Stimulated activated CD4-positive, alpha-beta T cell treated with anti-CD3 and anti-CD28 coated beads, Interleukin-12 subunit alpha, Interleukin-12 subunit beta, amount 100 ng/mL, for 4 hours (primary cell): ENCODE results near the gene PLPPR3.
"Not testable (repeated sequence)": the region's sequence is repeated elsewhere in the genome, so short reads cannot be mapped to it uniquely, and the experiment has no call there.

Source experiments
- DNase-seq: peaks from one replicate; pipeline ENCODE4 v3.0.0-alpha.2; 2020

The PLPPR3 gene

DNA sequence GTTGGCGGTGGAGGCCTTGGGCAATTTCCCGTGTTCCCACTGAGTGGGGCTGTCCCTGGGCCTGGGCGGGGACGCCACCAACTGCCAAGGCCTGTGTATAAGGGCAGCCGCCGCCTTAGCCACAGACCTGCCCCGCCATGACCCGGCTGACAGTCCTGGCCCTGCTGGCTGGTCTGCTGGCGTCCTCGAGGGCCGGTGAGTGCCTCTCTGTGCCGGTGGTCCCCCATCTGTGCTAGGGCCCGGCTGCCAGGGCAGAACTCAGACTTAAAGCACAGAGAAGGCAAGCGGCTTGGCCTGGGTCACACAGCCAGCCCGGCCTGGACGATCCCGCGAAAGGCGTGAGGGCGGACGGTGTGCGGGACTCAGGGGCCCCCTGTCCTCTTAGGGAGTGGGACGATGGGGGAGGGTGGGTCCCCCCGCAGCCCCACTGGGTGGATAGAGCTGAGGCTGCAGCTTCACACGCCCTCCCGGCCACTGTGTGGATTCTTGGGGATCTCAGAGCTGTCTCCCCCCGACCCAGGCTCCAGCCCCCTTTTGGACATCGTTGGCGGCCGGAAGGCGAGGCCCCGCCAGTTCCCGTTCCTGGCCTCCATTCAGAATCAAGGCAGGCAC, 6.1 kb upstream of the PLPPR3 start, which contains the start of gene AZU1:
Gene AZU1 (plus strand): TSS at position 128 of the 612 bp plus-strand sequence. CDS start 10 bp downstream, at position 138.
- DNase-seq = no peak

GRCh38 chr19:827314-827709, 5.6 kb upstream of the PLPPR3 start:
- no peak for DNase-seq

DNA sequence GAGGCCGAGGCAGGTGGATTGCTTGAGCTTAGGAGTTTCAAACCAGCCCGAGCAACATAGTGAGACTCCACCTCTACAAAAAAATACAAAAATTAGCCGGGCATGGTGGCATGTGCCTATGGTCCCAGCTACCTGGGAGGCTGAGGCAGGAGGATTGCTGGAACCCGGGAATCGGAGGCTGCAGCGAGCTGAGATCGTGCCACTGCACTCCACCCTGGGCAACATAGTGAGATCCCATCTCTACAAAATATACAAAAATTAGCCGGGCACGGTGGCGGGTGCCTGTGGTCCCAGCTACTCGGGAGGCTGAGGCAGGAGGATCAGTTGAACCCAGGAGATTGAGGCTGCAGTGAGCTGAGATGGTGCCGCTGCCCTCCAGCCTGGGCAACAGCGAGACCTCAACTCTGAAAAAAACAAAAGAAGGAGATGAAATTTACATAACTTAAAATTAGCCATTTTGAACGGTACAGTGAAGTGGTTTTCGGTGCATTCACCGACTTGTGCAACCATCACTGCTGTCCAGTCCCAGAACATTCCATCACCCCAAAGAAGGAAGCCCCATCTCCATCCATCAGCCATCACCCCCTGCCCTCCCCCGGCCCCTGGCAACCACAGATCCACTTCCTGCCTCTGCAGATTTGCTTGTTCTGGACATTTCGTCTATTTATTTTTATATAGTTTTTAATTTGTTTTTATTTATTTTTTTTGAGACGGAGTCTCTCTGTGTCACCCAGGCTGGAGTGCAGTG, 4.3 kb upstream of the PLPPR3 start:
- DNase-seq = no peak

DNA sequence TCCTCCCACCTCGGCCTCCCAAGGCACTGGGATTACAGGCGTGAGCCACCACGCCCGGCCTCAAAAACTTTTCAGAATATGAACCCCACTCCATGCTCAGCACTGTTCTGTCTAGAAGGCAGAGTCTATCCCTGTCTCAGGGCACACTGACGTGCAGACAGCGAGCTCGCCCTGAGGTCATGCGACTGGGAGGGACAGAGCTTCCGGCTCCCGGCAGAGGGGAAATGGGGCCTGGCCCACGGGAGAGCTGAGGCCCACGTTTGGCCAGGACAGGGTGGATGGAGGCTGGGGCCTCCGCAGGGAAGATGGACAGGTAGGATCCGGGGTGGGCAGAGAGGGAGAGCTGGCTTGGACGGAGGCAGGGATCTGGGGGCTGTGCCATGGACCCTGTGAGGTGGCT, 3.1 kb upstream of the PLPPR3 start:
- DNase-seq = no peak

DNA sequence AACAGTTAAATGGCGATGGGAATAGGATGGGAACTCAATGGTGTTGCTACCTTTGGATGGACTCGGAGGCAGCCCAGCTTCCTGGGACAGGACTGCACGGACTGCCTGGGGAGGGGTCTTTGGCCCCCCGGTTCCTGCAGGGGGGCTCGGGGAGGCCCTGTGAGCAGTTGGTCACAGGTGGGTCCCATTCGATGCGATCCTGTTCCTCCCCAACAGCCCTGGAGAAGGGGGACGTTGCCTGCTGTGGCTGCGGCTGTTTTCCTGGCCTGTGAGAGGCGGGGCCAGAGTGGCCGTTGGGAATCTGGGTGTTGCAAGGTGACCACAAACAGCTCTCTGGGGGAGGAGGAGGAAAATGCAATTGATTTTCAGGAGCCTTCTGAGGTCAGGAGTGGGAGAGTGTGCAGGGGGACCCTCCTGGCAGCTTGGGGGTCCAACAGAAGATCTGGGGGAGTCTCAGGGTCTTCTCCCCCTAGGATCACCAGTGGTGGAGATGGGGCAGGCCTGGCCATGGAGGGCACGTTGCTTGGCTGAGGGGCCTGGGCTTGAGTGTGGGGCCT, 1.9 kb upstream of the PLPPR3 start:
- no peak for DNase-seq

DNA sequence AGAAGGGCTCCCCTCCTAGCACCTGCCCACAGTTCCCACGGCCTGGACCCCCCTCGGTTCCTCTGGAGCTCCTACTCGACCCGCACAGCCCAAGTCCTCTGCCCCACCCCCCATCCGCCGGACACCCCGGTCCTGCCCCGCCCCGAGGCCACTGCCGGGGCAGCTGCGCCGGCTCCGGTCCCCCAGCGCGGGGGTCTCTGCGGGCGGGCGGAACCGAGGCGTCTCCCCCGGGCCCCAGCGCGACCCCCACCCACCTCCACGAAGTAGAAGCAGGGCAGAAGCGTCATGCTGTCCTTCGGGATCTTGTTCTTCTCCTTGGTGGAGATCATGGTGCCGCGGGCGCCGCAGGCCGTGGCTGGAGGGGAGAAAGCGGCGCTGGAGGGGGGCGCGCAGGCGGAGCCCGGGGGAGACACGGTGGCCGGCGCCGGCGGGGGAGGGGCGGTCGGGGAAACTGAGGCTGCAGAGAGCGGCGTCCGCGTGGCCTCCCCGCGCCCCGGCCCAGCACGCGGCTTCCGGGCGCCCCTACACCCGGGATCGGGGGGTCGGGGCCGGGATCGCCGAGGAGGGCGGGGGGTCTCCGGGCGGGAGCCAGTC, 427 bp downstream of the PLPPR3 start:
- no peak for DNase-seq

GRCh38 chr19:820212-820611, 1.5 kb downstream of the PLPPR3 start:
- DNase-seq = not testable (repeated sequence)

DNA sequence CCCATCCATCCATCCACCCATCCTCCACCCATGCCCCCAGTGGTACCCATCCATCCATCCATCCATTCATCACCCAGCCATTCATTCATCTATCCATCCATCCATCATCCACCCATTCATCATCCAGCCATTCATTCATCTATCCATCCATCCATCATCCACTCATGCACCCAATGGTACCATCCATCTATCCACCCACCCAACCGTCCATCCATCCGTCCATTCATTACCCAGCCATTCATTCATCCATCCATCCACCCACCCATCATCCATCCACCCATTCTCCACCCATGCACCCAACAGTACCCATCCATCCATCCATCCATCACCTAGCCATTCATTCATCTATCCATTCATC, 5.3 kb downstream of the PLPPR3 start:
- DNase-seq = no peak

GRCh38 chr19:815775-816499, 5.8 kb downstream of the PLPPR3 start:
- no peak for DNase-seq

GRCh38 chr19:815079-815774, 6.5 kb downstream of the PLPPR3 start:
- DNase-seq = no peak

DNA sequence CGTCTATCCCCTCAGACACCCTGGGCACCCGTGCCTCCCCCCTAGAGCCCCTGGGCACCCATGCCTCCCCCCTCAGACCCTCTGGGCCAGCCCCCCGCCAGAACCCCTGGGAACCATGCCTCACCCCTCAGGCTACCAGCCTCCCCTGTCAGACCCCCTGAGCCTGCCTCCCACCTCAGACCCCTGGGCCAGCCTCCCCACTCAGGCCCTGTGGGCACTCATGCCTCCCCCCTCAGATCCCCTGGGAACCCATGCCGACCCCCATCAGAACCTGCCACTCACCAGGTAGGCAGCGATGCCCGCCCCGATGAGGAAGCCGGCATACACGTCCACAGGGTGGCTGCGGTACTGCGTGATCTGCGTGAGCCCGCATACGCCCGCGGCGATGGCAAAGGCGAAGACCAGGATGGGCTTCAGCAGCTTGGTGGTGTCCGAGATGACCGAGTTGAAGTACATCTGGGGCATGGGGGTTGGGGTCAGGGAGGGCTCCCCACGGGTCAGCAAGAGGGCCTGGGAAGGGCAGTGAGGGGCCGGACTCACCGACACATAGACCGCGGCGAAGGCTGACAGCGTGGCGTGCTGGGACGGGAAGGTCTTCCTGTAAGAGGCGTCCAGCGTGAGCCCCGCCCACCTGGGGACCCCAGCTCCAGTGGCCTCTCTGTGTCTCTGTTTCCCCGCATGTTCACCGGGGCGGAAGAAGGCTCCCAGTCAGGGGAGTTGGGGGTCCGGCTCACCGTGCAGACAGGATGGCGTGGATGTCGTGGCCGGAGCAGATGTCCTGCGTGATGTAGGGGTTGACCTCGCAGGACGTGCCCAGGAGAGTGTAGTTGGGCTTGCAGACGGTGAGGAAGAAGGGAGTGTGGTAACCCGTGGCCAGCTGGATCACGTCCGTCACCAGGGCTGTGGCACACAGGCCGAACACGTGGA, 7.3 kb downstream of the PLPPR3 start:
- DNase-seq = no peak

DNA sequence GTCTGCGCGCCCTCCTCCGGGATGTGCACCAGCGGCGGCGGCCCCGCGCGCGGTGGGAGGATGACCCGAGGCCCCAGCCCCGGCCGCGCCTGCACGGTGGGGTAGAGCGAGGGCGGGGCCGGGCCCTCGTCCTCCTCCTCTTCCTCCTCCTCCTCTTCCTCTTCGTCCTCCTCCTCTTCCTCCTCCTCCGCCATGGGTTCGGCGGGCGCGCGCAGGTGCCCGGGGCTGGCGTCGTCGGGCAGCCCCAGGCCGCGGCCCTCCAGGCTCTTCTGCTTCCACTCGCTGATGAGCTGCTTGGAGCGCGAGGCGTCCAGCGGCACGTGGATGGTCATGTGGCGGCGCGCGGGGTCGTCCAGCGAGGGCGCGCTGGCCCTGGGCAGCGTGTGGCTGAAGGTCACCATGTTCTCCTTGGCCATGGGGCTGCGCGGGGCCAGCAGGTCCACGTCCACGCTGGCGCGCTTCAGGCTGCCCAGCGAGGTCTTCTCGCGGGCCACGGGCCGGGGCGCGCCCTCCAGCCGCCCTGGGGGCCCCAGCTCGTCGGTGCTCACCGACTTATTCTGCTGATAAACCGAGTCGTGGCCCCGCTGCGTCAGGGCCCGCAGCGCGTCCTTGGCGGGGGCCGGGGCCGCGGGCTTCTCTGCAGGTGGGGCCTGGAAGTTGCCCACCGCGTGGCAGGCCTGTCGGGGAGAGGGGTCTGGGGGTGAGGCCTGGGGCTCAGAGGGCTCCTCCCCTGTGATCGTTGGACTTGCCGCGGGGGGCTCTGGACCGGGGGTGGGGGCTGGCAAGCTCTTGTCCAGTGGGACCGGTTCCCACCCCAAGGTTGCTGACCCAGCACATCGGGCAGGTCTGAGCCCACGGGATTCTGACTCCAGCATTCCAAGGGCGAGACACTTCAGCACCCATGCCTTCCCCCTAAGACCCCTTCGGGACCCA, 8.3 kb downstream of the PLPPR3 start:
- DNase-seq = no peak

DNA sequence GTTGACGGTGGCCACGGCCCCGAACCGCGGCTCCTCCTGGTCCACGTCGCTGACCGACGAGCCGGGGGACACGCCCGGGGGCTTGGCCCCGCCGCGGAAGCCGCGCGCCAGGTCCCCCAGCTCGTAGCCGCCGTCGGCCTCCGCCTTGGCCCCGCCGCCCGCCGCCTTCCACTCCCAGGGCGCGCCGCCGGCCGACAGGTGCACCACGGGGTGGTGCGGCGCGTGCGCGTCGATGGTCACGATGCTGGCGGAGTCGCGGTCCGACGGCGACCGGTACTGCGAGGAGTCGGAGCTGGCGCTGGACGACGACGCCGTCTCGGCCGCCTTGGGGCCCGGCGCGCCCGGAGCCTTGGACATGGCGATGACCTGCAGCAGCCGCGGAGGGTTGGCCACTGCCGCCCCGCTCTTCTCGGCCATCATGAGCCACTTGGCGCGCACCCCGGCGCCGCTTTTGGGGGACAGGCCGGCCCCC, 9.0 kb downstream of the PLPPR3 start:
- DNase-seq = no peak

DNA sequence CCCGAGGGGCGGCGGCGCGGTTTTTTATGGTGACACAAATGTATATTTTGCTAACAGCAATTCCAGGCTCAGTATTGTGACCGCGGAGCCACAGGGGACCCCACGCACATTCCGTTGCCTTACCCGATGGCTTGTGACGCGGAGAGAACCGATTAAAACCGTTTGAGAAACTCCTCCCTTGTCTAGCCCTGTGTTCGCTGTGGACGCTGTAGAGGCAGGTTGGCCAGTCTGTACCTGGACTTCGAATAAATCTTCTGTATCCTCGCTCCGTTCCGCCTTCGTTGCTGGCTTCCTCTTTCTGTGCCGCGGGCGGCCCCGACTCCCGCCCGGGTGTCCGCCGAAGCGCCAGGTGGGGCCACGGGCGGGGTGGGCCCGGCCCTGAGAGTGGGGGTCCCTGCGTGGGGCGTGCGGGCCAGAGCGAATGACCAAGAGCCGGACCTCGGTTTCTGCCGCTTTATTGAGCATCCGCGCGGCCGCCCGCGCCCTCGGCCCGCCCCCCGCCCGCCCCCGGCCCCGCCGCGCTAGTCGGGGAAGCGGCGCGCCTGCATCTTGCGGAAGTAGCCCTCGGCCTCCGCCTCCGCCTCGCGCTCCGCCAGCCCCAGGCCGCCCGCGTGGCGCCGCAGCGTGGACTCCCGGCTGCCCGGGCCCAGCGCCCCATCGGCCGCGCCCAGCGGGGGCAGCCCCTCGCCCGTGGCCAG, 9.6 kb downstream of the PLPPR3 start:
- DNase-seq = no peak

DNA sequence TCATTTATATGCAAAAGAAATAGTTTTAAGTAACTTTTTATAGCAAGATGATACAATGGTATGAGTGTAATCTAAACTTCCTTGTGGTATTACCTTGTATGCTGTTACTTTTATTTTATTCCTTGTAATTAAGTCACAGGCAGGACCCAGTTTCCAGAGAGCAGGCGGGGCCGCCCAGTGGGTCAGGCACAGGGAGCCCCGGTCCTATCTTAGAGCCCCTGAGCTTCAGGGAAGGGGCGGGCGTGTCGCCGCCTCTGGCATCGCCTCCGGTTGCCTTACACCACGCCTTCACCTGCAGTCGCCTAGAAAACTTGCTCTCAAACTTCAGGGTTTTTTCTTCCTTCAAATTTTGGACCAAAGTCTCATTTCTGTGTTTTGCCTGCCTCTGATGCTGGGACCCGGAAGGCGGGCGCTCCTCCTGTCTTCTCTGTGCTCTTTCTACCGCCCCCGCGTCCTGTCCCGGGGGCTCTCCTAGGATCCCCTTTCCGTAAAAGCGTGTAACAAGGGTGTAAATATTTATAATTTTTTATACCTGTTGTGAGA, 10.2 kb downstream of the PLPPR3 start:
- DNase-seq = no peak

- no peak for DNase-seq
Observed at GRCh38 chr19:810883-811489, 10.8 kb downstream of the PLPPR3 start.

GRCh38 chr19:810077-810855, 11.5 kb downstream of the PLPPR3 start:
- no peak for DNase-seq

DNA sequence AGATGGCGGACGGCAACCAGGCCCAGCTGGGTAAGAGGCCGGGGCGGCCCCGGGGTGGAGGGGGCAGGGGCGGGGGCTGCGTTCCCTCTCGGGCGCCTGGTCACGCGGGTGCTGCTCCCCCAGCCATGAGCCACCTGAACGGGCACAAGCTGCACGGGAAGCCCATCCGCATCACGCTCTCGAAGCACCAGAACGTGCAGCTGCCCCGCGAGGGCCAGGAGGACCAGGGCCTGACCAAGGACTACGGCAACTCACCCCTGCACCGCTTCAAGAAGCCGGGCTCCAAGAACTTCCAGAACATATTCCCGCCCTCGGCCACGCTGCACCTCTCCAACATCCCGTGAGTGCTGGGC, 13.4 kb downstream of the PLPPR3 start:
- DNase-seq = no peak
